ENCODE data around the gene WNK2.
A peak's percentile ranks its signal among the peaks of the same experiment; 100 is the strongest.
"Not testable (repeated sequence)": the region's sequence is repeated elsewhere in the genome, so short reads cannot be mapped to it uniquely, and the experiment has no call there.

Gene WNK2

DNA sequence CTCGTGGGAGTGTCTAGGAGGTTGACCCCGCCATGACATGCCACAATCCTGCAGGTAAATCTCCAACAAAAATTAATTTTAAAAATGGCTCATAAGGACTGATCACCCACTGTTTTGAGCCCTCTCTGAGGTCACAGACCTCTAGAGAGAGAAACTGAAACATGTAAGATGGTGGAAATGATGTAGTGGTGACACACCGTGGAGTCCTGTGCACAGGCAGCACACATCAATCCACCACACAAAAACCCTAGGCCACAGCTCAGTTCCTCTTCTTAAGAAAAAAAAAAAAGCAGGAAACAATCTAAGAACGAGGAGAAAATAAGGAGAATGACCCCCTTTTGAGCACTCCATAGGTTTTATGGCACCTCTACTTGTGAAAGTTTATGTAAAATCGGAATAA lies 173.7 kb downstream of the WNK2 start (continued):
- TF ChIP-seq, protein P1, sequence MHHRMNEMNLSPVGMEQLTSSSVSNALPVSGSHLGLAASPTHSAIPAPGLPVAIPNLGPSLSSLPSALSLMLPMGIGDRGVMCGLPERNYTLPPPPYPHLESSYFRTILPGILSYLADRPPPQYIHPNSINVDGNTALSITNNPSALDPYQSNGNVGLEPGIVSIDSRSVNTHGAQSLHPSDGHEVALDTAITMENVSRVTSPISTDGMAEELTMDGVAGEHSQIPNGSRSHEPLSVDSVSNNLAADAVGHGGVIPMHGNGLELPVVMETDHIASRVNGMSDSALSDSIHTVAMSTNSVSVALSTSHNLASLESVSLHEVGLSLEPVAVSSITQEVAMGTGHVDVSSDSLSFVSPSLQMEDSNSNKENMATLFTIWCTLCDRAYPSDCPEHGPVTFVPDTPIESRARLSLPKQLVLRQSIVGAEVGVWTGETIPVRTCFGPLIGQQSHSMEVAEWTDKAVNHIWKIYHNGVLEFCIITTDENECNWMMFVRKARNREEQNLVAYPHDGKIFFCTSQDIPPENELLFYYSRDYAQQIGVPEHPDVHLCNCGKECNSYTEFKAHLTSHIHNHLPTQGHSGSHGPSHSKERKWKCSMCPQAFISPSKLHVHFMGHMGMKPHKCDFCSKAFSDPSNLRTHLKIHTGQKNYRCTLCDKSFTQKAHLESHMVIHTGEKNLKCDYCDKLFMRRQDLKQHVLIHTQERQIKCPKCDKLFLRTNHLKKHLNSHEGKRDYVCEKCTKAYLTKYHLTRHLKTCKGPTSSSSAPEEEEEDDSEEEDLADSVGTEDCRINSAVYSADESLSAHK (tag by site-specific recombination; IDR thresholded peaks at IDR 0.05) = no peak
- no peak for TF ChIP-seq ZNF658 (tag by site-specific recombination; IDR thresholded peaks at IDR 0.05)
- TF ChIP-seq, protein P2, sequence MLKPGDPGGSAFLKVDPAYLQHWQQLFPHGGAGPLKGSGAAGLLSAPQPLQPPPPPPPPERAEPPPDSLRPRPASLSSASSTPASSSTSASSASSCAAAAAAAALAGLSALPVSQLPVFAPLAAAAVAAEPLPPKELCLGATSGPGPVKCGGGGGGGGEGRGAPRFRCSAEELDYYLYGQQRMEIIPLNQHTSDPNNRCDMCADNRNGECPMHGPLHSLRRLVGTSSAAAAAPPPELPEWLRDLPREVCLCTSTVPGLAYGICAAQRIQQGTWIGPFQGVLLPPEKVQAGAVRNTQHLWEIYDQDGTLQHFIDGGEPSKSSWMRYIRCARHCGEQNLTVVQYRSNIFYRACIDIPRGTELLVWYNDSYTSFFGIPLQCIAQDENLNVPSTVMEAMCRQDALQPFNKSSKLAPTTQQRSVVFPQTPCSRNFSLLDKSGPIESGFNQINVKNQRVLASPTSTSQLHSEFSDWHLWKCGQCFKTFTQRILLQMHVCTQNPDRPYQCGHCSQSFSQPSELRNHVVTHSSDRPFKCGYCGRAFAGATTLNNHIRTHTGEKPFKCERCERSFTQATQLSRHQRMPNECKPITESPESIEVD (tag by site-specific recombination; IDR thresholded peaks at IDR 0.05) = no peak
- TF ChIP-seq ZBTB21 (tag by site-specific recombination; IDR thresholded peaks at IDR 0.05) = no peak
- TF ChIP-seq, protein P3, sequence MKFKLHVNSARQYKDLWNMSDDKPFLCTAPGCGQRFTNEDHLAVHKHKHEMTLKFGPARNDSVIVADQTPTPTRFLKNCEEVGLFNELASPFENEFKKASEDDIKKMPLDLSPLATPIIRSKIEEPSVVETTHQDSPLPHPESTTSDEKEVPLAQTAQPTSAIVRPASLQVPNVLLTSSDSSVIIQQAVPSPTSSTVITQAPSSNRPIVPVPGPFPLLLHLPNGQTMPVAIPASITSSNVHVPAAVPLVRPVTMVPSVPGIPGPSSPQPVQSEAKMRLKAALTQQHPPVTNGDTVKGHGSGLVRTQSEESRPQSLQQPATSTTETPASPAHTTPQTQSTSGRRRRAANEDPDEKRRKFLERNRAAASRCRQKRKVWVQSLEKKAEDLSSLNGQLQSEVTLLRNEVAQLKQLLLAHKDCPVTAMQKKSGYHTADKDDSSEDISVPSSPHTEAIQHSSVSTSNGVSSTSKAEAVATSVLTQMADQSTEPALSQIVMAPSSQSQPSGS (tag by site-specific recombination; IDR thresholded peaks at IDR 0.05; ENCODE audit: low read depth) = no peak
- TF ChIP-seq, protein P4, sequence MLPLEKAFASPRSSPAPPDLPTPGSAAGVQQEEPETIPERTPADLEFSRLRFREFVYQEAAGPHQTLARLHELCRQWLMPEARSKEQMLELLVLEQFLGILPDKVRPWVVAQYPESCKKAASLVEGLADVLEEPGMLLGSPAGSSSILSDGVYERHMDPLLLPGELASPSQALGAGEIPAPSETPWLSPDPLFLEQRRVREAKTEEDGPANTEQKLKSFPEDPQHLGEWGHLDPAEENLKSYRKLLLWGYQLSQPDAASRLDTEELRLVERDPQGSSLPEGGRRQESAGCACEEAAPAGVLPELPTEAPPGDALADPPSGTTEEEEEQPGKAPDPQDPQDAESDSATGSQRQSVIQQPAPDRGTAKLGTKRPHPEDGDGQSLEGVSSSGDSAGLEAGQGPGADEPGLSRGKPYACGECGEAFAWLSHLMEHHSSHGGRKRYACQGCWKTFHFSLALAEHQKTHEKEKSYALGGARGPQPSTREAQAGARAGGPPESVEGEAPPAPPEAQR (tag by site-specific recombination; IDR thresholded peaks at IDR 0.05) = no peak
- TF ChIP-seq ZNF660 (tag by site-specific recombination; IDR thresholded peaks at IDR 0.05) = no peak
- no peak for TF ChIP-seq ZIC2 (tag by site-specific recombination; IDR thresholded peaks at IDR 0.05)

DNA sequence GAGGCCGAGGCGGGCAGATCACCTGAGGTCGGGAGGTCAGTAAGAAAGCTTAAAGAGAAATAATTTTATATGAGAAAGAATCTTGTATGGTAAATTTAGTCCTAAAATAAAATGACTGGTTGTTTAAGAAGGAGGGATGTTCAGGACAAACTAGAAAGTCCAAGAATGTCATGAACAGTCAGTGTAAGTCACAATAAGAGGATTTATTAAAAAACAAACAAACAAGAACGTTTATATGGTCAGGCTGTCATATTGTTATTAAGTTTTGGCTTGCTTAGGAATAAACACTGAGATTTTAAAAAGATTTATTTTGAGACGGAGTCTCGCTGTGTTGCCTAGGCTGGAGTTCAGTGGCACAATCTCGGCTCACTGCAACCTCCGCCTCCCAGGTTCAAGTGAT lies 176.0 kb downstream of the WNK2 start:
- H3K4me3 ChIP-seq (ENCODE audit: low read depth, low read length); H3K4me1 ChIP-seq (ENCODE audit: control insufficient read depth, insufficient read depth, low read length); H3K36me3 ChIP-seq (ENCODE audit: control insufficient read depth in 2 of 2, insufficient read depth in 1 of 2, low read length in 2 of 2); H3K27ac ChIP-seq (ENCODE audit: extremely low read depth, low read depth, low read length); CTCF ChIA-PET; H3K9me3 ChIP-seq (ENCODE audit: control insufficient read depth, insufficient read depth, low read depth, low read length); POLR2A ChIA-PET: not testable (repeated sequence)
- TF ChIP-seq TRIM28 (IDR thresholded peaks at IDR 0.05; ENCODE audit: borderline replicate concordance, low read length) (0 out of 2 replicates have a peak, but pooled peaks have one; percentile 31), SETDB1 (IDR thresholded peaks at IDR 0.05; ENCODE audit: insufficient read length, low read length) (peak; percentile 95)

DNA sequence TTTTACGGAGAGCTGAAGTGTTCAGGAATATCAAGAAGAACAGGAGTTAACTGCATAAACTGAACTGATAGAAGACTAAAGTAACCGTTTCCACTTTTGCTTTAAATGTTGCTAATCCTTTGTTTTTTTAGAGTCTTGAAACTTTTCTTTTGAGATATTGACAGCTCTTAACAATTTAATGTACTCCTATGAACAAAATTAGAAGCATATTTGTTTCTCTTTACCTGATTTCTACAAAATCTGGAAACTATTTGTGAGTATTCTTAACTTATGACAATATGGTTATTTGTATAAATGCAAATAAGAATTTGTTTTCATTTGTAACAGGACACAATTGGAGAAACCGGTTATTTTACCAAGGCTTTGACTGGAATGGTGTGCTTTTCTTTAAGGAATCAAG lies 178.1 kb downstream of the WNK2 start:
- TF ChIP-seq REPIN1 (tag by site-specific recombination; IDR thresholded peaks at IDR 0.05; ENCODE audit: low read depth) (no peak), ZNF677 (tag by site-specific recombination; IDR thresholded peaks at IDR 0.05) (no peak), ZNF626 (tag by site-specific recombination; IDR thresholded peaks at IDR 0.05) (0 out of 2 replicates have a peak, but pooled peaks have one; percentile 71), SP3 (tag by site-specific recombination; IDR thresholded peaks at IDR 0.05) (no peak), ZNF610 (tag by site-specific recombination; IDR thresholded peaks at IDR 0.05; ENCODE audit: borderline replicate concordance) (no peak), SETDB1 (IDR thresholded peaks at IDR 0.05; ENCODE audit: insufficient read length, low read length) (peak; percentile 97)
- TF ChIP-seq, protein P5, sequence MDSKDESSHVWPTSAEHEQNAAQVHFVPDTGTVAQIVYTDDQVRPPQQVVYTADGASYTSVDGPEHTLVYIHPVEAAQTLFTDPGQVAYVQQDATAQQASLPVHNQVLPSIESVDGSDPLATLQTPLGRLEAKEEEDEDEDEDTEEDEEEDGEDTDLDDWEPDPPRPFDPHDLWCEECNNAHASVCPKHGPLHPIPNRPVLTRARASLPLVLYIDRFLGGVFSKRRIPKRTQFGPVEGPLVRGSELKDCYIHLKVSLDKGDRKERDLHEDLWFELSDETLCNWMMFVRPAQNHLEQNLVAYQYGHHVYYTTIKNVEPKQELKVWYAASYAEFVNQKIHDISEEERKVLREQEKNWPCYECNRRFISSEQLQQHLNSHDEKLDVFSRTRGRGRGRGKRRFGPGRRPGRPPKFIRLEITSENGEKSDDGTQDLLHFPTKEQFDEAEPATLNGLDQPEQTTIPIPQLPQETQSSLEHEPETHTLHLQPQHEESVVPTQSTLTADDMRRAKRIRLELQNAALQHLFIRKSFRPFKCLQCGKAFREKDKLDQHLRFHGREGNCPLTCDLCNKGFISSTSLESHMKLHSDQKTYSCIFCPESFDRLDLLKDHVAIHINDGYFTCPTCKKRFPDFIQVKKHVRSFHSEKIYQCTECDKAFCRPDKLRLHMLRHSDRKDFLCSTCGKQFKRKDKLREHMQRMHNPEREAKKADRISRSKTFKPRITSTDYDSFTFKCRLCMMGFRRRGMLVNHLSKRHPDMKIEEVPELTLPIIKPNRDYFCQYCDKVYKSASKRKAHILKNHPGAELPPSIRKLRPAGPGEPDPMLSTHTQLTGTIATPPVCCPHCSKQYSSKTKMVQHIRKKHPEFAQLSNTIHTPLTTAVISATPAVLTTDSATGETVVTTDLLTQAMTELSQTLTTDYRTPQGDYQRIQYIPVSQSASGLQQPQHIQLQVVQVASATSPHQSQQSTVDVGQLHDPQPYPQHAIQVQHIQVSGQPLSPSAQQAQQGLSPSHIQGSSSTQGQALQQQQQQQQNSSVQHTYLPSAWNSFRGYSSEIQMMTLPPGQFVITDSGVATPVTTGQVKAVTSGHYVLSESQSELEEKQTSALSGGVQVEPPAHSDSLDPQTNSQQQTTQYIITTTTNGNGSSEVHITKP (tag by site-specific recombination; IDR thresholded peaks at IDR 0.05) = no peak
- Histone ChIP-seq H3K9me3 (ENCODE audit: control insufficient read depth, insufficient read depth, low read depth, low read length) (no peaks in the 10 kb centered on the region), H3K27ac (ENCODE audit: extremely low read depth, low read depth, low read length) (no peak overlapping the region), H3K4me1 (ENCODE audit: control insufficient read depth, insufficient read depth, low read length) (no peaks in the 10 kb centered on the region), H3K36me3 (ENCODE audit: control insufficient read depth in 2 of 2, insufficient read depth in 1 of 2, low read length in 2 of 2) (no peaks in the 10 kb centered on the region), H3K4me3 (ENCODE audit: low read depth, low read length) (no peak overlapping the region)
- ChIA-PET POLR2A (no interaction called here), CTCF (interaction anchor here (0.6 to 1.1 kb wide), 3 partner anchors 18 to 195 kb away, joined by 3 to 5 read pairs (median 3); no protein-coding TSS in a partner anchor)

All from HEK293 (cell line).